Smooth muscle cell (in vitro differentiated cells): ENCODE results near the gene NDUFB7. TPM values are rescaled to one million over a fixed set of nuclear protein-coding genes. Genes with fewer than 3 reads are reported as not detected.

Source experiments
- DNase-seq: peaks from one replicate; lab custom pipeline; 2025; ENCODE audit not compliant: unreplicated experiment; lab: John Stamatoyannopoulos, UW
- H2AFZ ChIP-seq: fragments of 200-600 bp; sonication (generic); 2 replicates; pipeline ENCODE4 v1.6.0; 2016; ENCODE audit warnings: antibody characterized with exemption, low read depth, mild to moderate bottlenecking
- H3F3A ChIP-seq: fragments of 200-600 bp; sonication (generic); 2 replicates; pipeline ENCODE4 v1.6.0; 2017; ENCODE audit warnings: antibody characterized with exemption, low read depth
- H3K27ac ChIP-seq: fragments of 200-600 bp; sonication (generic); 2 replicates; pipeline ENCODE4 v1.5.1; 2016; ENCODE audit warnings: low read depth, mild to moderate bottlenecking
- H3K27me3 ChIP-seq: fragments of 200-600 bp; sonication (generic); 2 replicates; pipeline ENCODE4 v1.6.1; 2016; ENCODE audit warnings: low read depth, mild to moderate bottlenecking
- H3K36me3 ChIP-seq: fragments of 200-600 bp; sonication (generic); 2 replicates; pipeline ENCODE4 v1.5.1; 2016; ENCODE audit warnings: low read depth
- H3K4me1 ChIP-seq: fragments of 200-600 bp; sonication (generic); 2 replicates; pipeline ENCODE4 v1.5.1; 2016; ENCODE audit warnings: low read depth
- H3K4me2 ChIP-seq: fragments of 200-600 bp; sonication (generic); 2 replicates; pipeline ENCODE4 v1.6.0; 2016; ENCODE audit warnings: mild to moderate bottlenecking
- H3K4me3 ChIP-seq: fragments of 200-600 bp; sonication (generic); 2 replicates; pipeline ENCODE4 v1.5.1; 2016; ENCODE audit warnings: mild to moderate bottlenecking
- H3K79me2 ChIP-seq: fragments of 200-600 bp; sonication (generic); 2 replicates; pipeline ENCODE4 v1.6.0; 2016; ENCODE audit warnings: low read depth, mild to moderate bottlenecking
- H3K9ac ChIP-seq: fragments of 200-600 bp; sonication (generic); 2 replicates; pipeline ENCODE4 v1.6.0; 2016; ENCODE audit warnings: low read depth
- H3K9me3 ChIP-seq: fragments of 200-600 bp; sonication (generic); replicated peaks from 2 replicates; pipeline ENCODE4 v1.5.1; 2016; ENCODE audit warnings: low read depth
- H4K20me1 ChIP-seq: fragments of 200-600 bp; sonication (generic); 2 replicates; pipeline ENCODE4 v1.6.0; 2016; ENCODE audit warnings: low read depth
- CTCF ChIP-seq: fragments of 200-600 bp; sonication (generic); IDR thresholded peaks from 2 replicates; pipeline ENCODE4 v1.5.1; 2017; ENCODE audit warnings: borderline replicate concordance, mild to moderate bottlenecking, antibody characterized with exemption; ENCODE audit not compliant: insufficient read depth, poor library complexity, severe bottlenecking
- WGBS: methylation state at CpG from one replicate; pipeline ENCODE4 v1.1.7; 2016; ENCODE audit warnings: low lambda C conversion rate; 5-methylcytosine and 5-hydroxymethylcytosine counted together
- polyA plus RNA-seq: library from polyadenylated mRNA; unstranded; fragments of >200 nt; fragmentation: Nextera tagmentation; extraction: Ambion mirVana; gene quantifications from 2 replicates; pipeline ENCODE4 v1.2.1, GENCODE V29; 2016
- total RNA-seq: library from RNA; depleted of rRNA; stranded (reverse); fragments of >200 nt; gene quantifications from 2 replicates; pipeline ENCODE4 v1.2.3, GENCODE V29; 2014

NDUFB7 gene
- total and polyA plus RNA-seq, 2 experiments from 2014 or later = 316 to 361 TPM

- no peaks in the 10 kb centered on the region for H3K4me1 ChIP-seq
- no peaks in the 10 kb centered on the region for H3K9me3 ChIP-seq
- H3K36me3 ChIP-seq = no peaks in the 10 kb centered on the region
- H3F3A ChIP-seq = no peaks in the 10 kb centered on the region
- WGBS = 97% methylated on average over 9 of the region's 9 CpGs
- DNase-seq = no peak
- no peak overlapping the region for H3K4me3 ChIP-seq
- H3K4me2 ChIP-seq = no peak overlapping the region
- no peaks in the 10 kb centered on the region for H3K27me3 ChIP-seq
- H4K20me1 ChIP-seq = peaks cover 58% of the 10 kb centered on the region
- peaks cover 36% of the 10 kb centered on the region for H3K79me2 ChIP-seq
- H3K9ac ChIP-seq = no peak overlapping the region
- H2AFZ ChIP-seq = no peak overlapping the region
- H3K27ac ChIP-seq = no peak overlapping the region
- no peak for TF ChIP-seq CTCF
Observed at GRCh38 chr19:14545716-14546082, 26.2 kb downstream of the NDUFB7 start.

GRCh38 chr19:14544977-14545715 is 26.7 kb downstream of the NDUFB7 start:
- 92% methylated on average over 21 of the region's 21 CpGs for WGBS
- H4K20me1 ChIP-seq = peaks cover 62% of the 10 kb centered on the region
- H3K36me3 ChIP-seq = no peaks in the 10 kb centered on the region
- no peak overlapping the region for H3K4me2 ChIP-seq
- no peak overlapping the region for H3K9ac ChIP-seq
- peaks cover 36% of the 10 kb centered on the region for H3K79me2 ChIP-seq
- no peak for DNase-seq
- no peaks in the 10 kb centered on the region for H3K27me3 ChIP-seq
- H3K4me1 ChIP-seq = no peaks in the 10 kb centered on the region
- H2AFZ ChIP-seq = no peak overlapping the region
- no peak for TF ChIP-seq CTCF
- no peaks in the 10 kb centered on the region for H3K9me3 ChIP-seq
- no peak overlapping the region for H3K4me3 ChIP-seq
- no peaks in the 10 kb centered on the region for H3F3A ChIP-seq
- no peak overlapping the region for H3K27ac ChIP-seq

- peaks cover 69% of the 10 kb centered on the region for H4K20me1 ChIP-seq
- no peaks in the 10 kb centered on the region for H3K4me1 ChIP-seq
- H3K4me2 ChIP-seq = no peak overlapping the region
- no peak for DNase-seq
- H3K27me3 ChIP-seq = no peaks in the 10 kb centered on the region
- H3K4me3 ChIP-seq = no peak overlapping the region
- peaks cover 44% of the 10 kb centered on the region for H3K79me2 ChIP-seq
- H3K27ac ChIP-seq = no peak overlapping the region
- no peak overlapping the region for H2AFZ ChIP-seq
- no peak overlapping the region for H3K9ac ChIP-seq
- 91% methylated on average over 5 of the region's 5 CpGs for WGBS
- TF ChIP-seq CTCF = no peak
- no peaks in the 10 kb centered on the region for H3F3A ChIP-seq
- no peaks in the 10 kb centered on the region for H3K36me3 ChIP-seq
- no peaks in the 10 kb centered on the region for H3K9me3 ChIP-seq
Observed at GRCh38 chr19:14544047-14544446, 27.8 kb downstream of the NDUFB7 start.
